Osteocyte (in vitro differentiated cells): ENCODE measurements around the gene C11orf16. TPM values are rescaled to one million over a fixed set of nuclear protein-coding genes. Genes with fewer than 3 reads are reported as not detected.
"Not testable (repeated sequence)": the region's sequence is repeated elsewhere in the genome, so short reads cannot be mapped to it uniquely, and the experiment has no call there.

Source experiments
- DNase-seq: peaks from one replicate; pipeline ENCODE4 v3.0.0; 2021; ENCODE audit warnings: mixed read lengths; ENCODE audit not compliant: unreplicated experiment; ENCODE audit errors: extremely low spot score
- H3K27ac Mint-ChIP-seq: one replicate; pipeline ENCODE4 v1.8.0; 2021; ENCODE audit warnings: mild to moderate bottlenecking, mixed read lengths; ENCODE audit not compliant: unreplicated experiment
- H3K27me3 Mint-ChIP-seq: one replicate; pipeline ENCODE4 v1.8.0; 2021; ENCODE audit warnings: mixed read lengths; ENCODE audit not compliant: unreplicated experiment
- H3K36me3 Mint-ChIP-seq: one replicate; pipeline ENCODE4 v1.8.0; 2021; ENCODE audit warnings: mixed read lengths; ENCODE audit not compliant: unreplicated experiment
- H3K4me1 Mint-ChIP-seq: one replicate; pipeline ENCODE4 v1.8.0; 2021; ENCODE audit warnings: mixed read lengths; ENCODE audit not compliant: unreplicated experiment
- H3K4me3 Mint-ChIP-seq: one replicate; pipeline ENCODE4 v1.8.0; 2021; ENCODE audit warnings: mild to moderate bottlenecking, moderate library complexity, mixed read lengths; ENCODE audit not compliant: unreplicated experiment
- H3K9me3 Mint-ChIP-seq: one replicate; pipeline ENCODE4 v1.8.0; 2021; ENCODE audit warnings: mixed read lengths; ENCODE audit not compliant: unreplicated experiment
- CTCF ChIP-seq: fragments of 200-600 bp; sonication (generic); IDR thresholded peaks from 2 replicates; pipeline ENCODE4 v1.5.0; 2021; ENCODE audit warnings: antibody characterized with exemption, mild to moderate bottlenecking, moderate library complexity
- total RNA-seq: library from RNA; stranded (reverse); gene quantifications from 2 replicates; pipeline ENCODE4 v1.2.1, GENCODE V29; 2021

The C11orf16 gene
- total RNA-seq, 1 donor from 2014 or later = not detected

- Mint-ChIP-seq H3K36me3 (no peaks in the 10 kb centered on the region), H3K9me3 (peaks cover 5% of the 10 kb centered on the region), H3K4me3 (no peak overlapping the region), H3K4me1 (peaks cover 52% of the 10 kb centered on the region), H3K27ac (peak overlapping the region; percentile 94), H3K27me3 (no peaks in the 10 kb centered on the region)
- no peak for DNase-seq
- TF ChIP-seq CTCF = no peak
Observed at GRCh38 chr11:8907116-8907515, 25.6 kb downstream of the C11orf16 start.

- Mint-ChIP-seq H3K9me3 (peaks cover 9% of the 10 kb centered on the region), H3K36me3 (peaks cover 3% of the 10 kb centered on the region), H3K4me3 (no peak overlapping the region), H3K27ac (peak overlapping the region; percentile 75), H3K4me1 (peaks cover 48% of the 10 kb centered on the region), H3K27me3 (no peaks in the 10 kb centered on the region)
- TF ChIP-seq CTCF = no peak
- DNase-seq = no peak
Observed at GRCh38 chr11:8905528-8906165, 27.1 kb downstream of the C11orf16 start.

- Mint-ChIP-seq H3K4me1 (peaks cover 5% of the 10 kb centered on the region), H3K36me3 (peaks cover 12% of the 10 kb centered on the region), H3K9me3 (peaks cover 25% of the 10 kb centered on the region), H3K4me3 (no peak overlapping the region), H3K27ac (no peak overlapping the region), H3K27me3 (no peaks in the 10 kb centered on the region)
- TF ChIP-seq CTCF = no peak
- no peak for DNase-seq
Observed at GRCh38 chr11:8899119-8899753, 33.5 kb downstream of the C11orf16 start.

- H3K9me3 Mint-ChIP-seq = peaks cover 21% of the 10 kb centered on the region
- not testable (repeated sequence) for H3K4me1 Mint-ChIP-seq, H3K4me3 Mint-ChIP-seq, DNase-seq, H3K27ac Mint-ChIP-seq, H3K27me3 Mint-ChIP-seq
- peaks cover 13% of the 10 kb centered on the region for H3K36me3 Mint-ChIP-seq
Observed at GRCh38 chr11:8891185-8891584, 41.6 kb downstream of the C11orf16 start.

GRCh38 chr11:8886322-8886721 is 46.4 kb downstream of the C11orf16 start:
- Mint-ChIP-seq H3K9me3 (peaks cover 15% of the 10 kb centered on the region), H3K36me3 (peaks cover 8% of the 10 kb centered on the region), H3K27ac (no peak overlapping the region), H3K4me3 (no peak overlapping the region), H3K27me3 (no peaks in the 10 kb centered on the region), H3K4me1 (peaks cover 9% of the 10 kb centered on the region)
- no peak for TF ChIP-seq CTCF
- DNase-seq = no peak

- H3K27me3 Mint-ChIP-seq, H3K36me3 Mint-ChIP-seq, H3K27ac Mint-ChIP-seq, H3K9me3 Mint-ChIP-seq, H3K4me3 Mint-ChIP-seq, DNase-seq, H3K4me1 Mint-ChIP-seq: not testable (repeated sequence)
Observed at GRCh38 chr11:8881585-8881984, 51.2 kb downstream of the C11orf16 start.
